ENCODE data around the gene SETD6.

GRCh38 chr16:58478427-58478826, 36.9 kb upstream of the SETD6 start:
- TF ChIP-seq CTCF (conservative IDR thresholded peaks at IDR 0.05 in 1 of 2, IDR thresholded peaks at IDR 0.05 in 1 of 2; ENCODE audit: low read depth in 1 of 2, low read length in 2 of 2) (no peak), EZH2 (IDR thresholded peaks at IDR 0.05; ENCODE audit: low read length, missing control alignments) (no peak)
